IMR-90 (cell line): Measurements from ENCODE around the gene PHKG2. TPM values are rescaled to one million over a fixed set of nuclear protein-coding genes. Genes with fewer than 3 reads are reported as not detected.

Source experiments
- ATAC-seq: fragments of 200-7000 bp; cut with Tn5 transposase; 2 replicates; pipeline ENCODE4 v1.9.1; 2020; ENCODE audit warnings: low read depth, mild to moderate bottlenecking, moderate library complexity
- BruUV-seq: library from RNA; stranded (reverse); fragments of 400-500 nt; replicated peaks from 2 replicates; lab custom pipeline; 2021; lab: Mats Ljungman, UMichigan
- CTCF ChIA-PET: fragments of 300-600 bp; formaldehyde crosslinking; extraction: SDS; loops from one replicate; lab custom pipeline; 2021; ENCODE audit warnings: antibody characterized with exemption; lab: Yijun Ruan, JAX
- POLR2A ChIA-PET: fragments of 300-600 bp; sonication (Branson Sonifier 250); formaldehyde crosslinking; loops from one replicate; lab custom pipeline; 2022; ENCODE audit warnings: antibody characterized with exemption; ENCODE audit not compliant: unreplicated experiment; lab: Charles Lee
- DNase-seq: peaks from one replicate; pipeline ENCODE4 v3.0.0; 2013
- H2AFZ ChIP-seq: replicated peaks from 2 replicates; pipeline ENCODE3; 2013; ENCODE audit warnings: low read length, mild to moderate bottlenecking; ENCODE audit not compliant: poor library complexity
- H2AK5ac ChIP-seq: 2 replicates; pipeline ENCODE4 v1.6.1; 2013; ENCODE audit warnings: low read depth, low read length, inconsistent platforms
- H2AK9ac ChIP-seq: replicated peaks from 2 replicates; pipeline ENCODE3; 2013; ENCODE audit warnings: mild to moderate bottlenecking, low read depth, low read length, moderate library complexity; ENCODE audit not compliant: poor library complexity
- H2BK120ac ChIP-seq: 2 replicates; pipeline ENCODE4 v1.6.1; 2013; ENCODE audit warnings: low read depth, low read length, inconsistent platforms
- H2BK15ac ChIP-seq: 3 replicates; pipeline ENCODE4 v1.6.1; 2013; ENCODE audit warnings: low read depth, low read length, inconsistent platforms
- H2BK20ac ChIP-seq: 2 replicates; pipeline ENCODE4 v1.6.1; 2013; ENCODE audit warnings: low read depth, mild to moderate bottlenecking, inconsistent platforms, low read length, moderate library complexity
- H2BK5ac ChIP-seq: 2 replicates; pipeline ENCODE4 v1.6.1; 2013; ENCODE audit warnings: mild to moderate bottlenecking, low read depth, low read length, inconsistent platforms; ENCODE audit not compliant: poor library complexity, severe bottlenecking
- H3K14ac ChIP-seq: replicated peaks from 2 replicates; pipeline ENCODE4 v1.6.1; 2013; ENCODE audit warnings: low read depth, low read length, inconsistent platforms
- H3K18ac ChIP-seq: 2 replicates; pipeline ENCODE4 v1.6.1; 2013; ENCODE audit warnings: low read depth, low read length, control low read depth
- H3K23ac ChIP-seq: 2 replicates; pipeline ENCODE4 v1.6.1; 2013; ENCODE audit warnings: low read depth, low read length, inconsistent platforms
- H3K27ac ChIP-seq: 2 replicates; pipeline ENCODE4 v1.5.1; 2013; ENCODE audit warnings: mild to moderate bottlenecking, control low read depth, low read length; ENCODE audit not compliant: insufficient read depth
- H3K27me3 ChIP-seq: 2 replicates; pipeline ENCODE4 v1.6.1; 2013; ENCODE audit warnings: low read length; ENCODE audit not compliant: control insufficient read depth, insufficient read depth
- H3K36me3 ChIP-seq: 2 replicates; pipeline ENCODE4 v1.6.1; 2013; ENCODE audit warnings: low read length, mixed read lengths; ENCODE audit not compliant: control insufficient read depth, insufficient read depth
- H3K4ac ChIP-seq: 2 replicates; pipeline ENCODE4 v1.6.1; 2013; ENCODE audit warnings: low read depth, low read length, inconsistent platforms
- H3K4me1 ChIP-seq: 2 replicates; pipeline ENCODE4 v1.6.1; 2013; ENCODE audit warnings: low read length, mixed read lengths; ENCODE audit not compliant: control insufficient read depth, insufficient read depth
- H3K4me2 ChIP-seq: 2 replicates; pipeline ENCODE4 v1.6.1; 2013; ENCODE audit warnings: low read depth, mild to moderate bottlenecking, control low read depth, low read length, moderate library complexity
- H3K4me3 ChIP-seq: 2 replicates; pipeline ENCODE4 v1.5.1; 2013; ENCODE audit warnings: low read depth, mild to moderate bottlenecking, control low read depth, low read length, moderate library complexity; ENCODE audit not compliant: insufficient read depth
- H3K56ac ChIP-seq: 2 replicates; pipeline ENCODE4 v1.6.1; 2013; ENCODE audit warnings: low read length, inconsistent platforms; ENCODE audit not compliant: insufficient read depth; ENCODE audit errors: extremely low read depth
- H3K79me1 ChIP-seq, 2 experiments: 2 replicates each; pipeline ENCODE4 v1.6.1; 2013; ENCODE audit warnings: low read length in 2 of 2, inconsistent platforms in 1 of 2, low read depth in 1 of 2
- H3K9ac ChIP-seq: 2 replicates; pipeline ENCODE4 v1.6.1; 2013; ENCODE audit warnings: low read depth, low read length, control low read depth
- H3K9me1 ChIP-seq: 2 replicates; pipeline ENCODE4 v1.6.1; 2013; ENCODE audit warnings: low read length, inconsistent platforms; ENCODE audit not compliant: insufficient read depth
- H3K9me3 ChIP-seq: 2 replicates; pipeline ENCODE4 v1.6.1; 2013; ENCODE audit warnings: low read length; ENCODE audit not compliant: control insufficient read depth, insufficient read depth
- H4K20me1 ChIP-seq: 2 replicates; pipeline ENCODE4 v1.6.1; 2013; ENCODE audit warnings: low read length, inconsistent platforms; ENCODE audit not compliant: insufficient read depth
- H4K5ac ChIP-seq: 2 replicates; pipeline ENCODE4 v1.6.1; 2013; ENCODE audit warnings: mild to moderate bottlenecking, low read depth, low read length, control low read depth
- H4K8ac ChIP-seq, 2 experiments: 2 replicates each; pipeline ENCODE4 v1.6.1; 2013; ENCODE audit warnings: low read depth in 2 of 2, low read length in 2 of 2, control low read depth in 1 of 2, inconsistent platforms in 1 of 2
- H4K91ac ChIP-seq: 2 replicates; pipeline ENCODE4 v1.6.1; 2013; ENCODE audit warnings: low read depth, low read length, inconsistent platforms; ENCODE audit not compliant: insufficient read depth
- BHLHE40 ChIP-seq: fragments of 150-350 bp; IDR thresholded peaks from 2 replicates; pipeline ENCODE4 v1.6.1; 2016; ENCODE audit warnings: mild to moderate bottlenecking, low read depth, low read length
- ELK1 ChIP-seq: fragments of 150-350 bp; IDR thresholded peaks from 2 replicates; pipeline ENCODE4 v1.6.1; 2016; ENCODE audit warnings: low read depth, mild to moderate bottlenecking, low read length, moderate library complexity, borderline replicate concordance
- MAZ ChIP-seq: IDR thresholded peaks from 2 replicates; pipeline ENCODE4 v1.6.1; 2012; ENCODE audit warnings: low read depth, mild to moderate bottlenecking, low read length, improper control_type of control experiment, moderate library complexity, borderline replicate concordance
- NFE2L2 ChIP-seq: fragments of 150-350 bp; IDR thresholded peaks from 2 replicates; pipeline ENCODE4 v1.6.1; 2016; ENCODE audit warnings: low read depth, mild to moderate bottlenecking, low read length
- SMC3 ChIP-seq: fragments of 150-350 bp; IDR thresholded peaks from 2 replicates; pipeline ENCODE4 v1.6.1; 2016; ENCODE audit warnings: low read depth, mild to moderate bottlenecking, antibody characterized with exemption, low read length, moderate library complexity
- USF2 ChIP-seq: fragments of 150-350 bp; IDR thresholded peaks from 2 replicates; pipeline ENCODE4 v1.6.1; 2017; ENCODE audit warnings: mild to moderate bottlenecking, antibody characterized with exemption, low read length, low read depth
- WGBS, 2 experiments: methylation state at CpG; one replicate each; pipeline versions ENCODE4 v1.1.5 to v1.1.7; 2013; ENCODE audit warnings: missing lambda C conversion rate in 2 of 2; ENCODE audit not compliant: insufficient read length in 1 of 2; ENCODE audit errors: extremely low coverage in 2 of 2; 5-methylcytosine and 5-hydroxymethylcytosine counted together
- dilution Hi-C: fragments of 300-500 bp; cut with HindIII; formaldehyde crosslinking; loops from one replicate; pipeline ENCODE4 v1.14.3; 2018; ENCODE audit warnings: low sequenced_read_pairs; ENCODE audit not compliant: unreplicated experiment
- in situ Hi-C: fragments of 300-500 bp; cut with MboI; formaldehyde crosslinking; loops from 3 replicates; pipeline ENCODE4 v1.14.3; 2019; ENCODE audit warnings: low sequenced_read_pairs, inconsistent platforms, mixed read lengths
- intact Hi-C: fragments of 100-400 bp; cut with micrococcal nuclease; formaldehyde crosslinking; loops from 2 replicates; pipeline ENCODE4 v1.10.0; 2022
- polyA plus RNA-seq, 3 experiments: library from polyadenylated mRNA; depleted of rRNA; stranded (reverse); fragments of >200 nt; gene quantifications; 2 replicates each; pipeline ENCODE4 v1.2.3, GENCODE V29; 2012; ENCODE audit warnings: low replicate concordance in 1 of 3
- total RNA-seq: library from RNA; depleted of rRNA; stranded (reverse); fragments of >200 nt; gene quantifications from 2 replicates; pipeline ENCODE4 v1.2.3, GENCODE V29; 2012

Gene PHKG2
- total and polyA plus RNA-seq, 2 of the 4 experiments (the other 2 are of a cell fraction), result 26.0 to 38.9 TPM

GRCh38 chr16:30768583-30769181 lies 20.5 kb downstream of the PHKG2 start:
- Histone ChIP-seq H4K20me1 (peaks cover 10% of the 10 kb centered on the region), H2BK15ac (no peak overlapping the region), H3K4me2 (no peak overlapping the region), H3K36me3 (peaks cover 76% of the 10 kb centered on the region), H3K27ac (no peak overlapping the region), H2AK9ac (no peak overlapping the region), H3K27me3 (no peaks in the 10 kb centered on the region), H4K5ac (no peak overlapping the region), H3K4me3 (no peak overlapping the region), H3K4me1 (no peaks in the 10 kb centered on the region), H3K23ac (no peak overlapping the region), H2AK5ac (no peak overlapping the region), H2BK120ac (no peak overlapping the region), H3K18ac (no peak overlapping the region), H4K91ac (no peak overlapping the region), H2BK20ac (no peak overlapping the region), H2BK5ac (no peak overlapping the region), H3K14ac (no peak overlapping the region), H3K56ac (no peak overlapping the region), H4K8ac (no peak overlapping the region), H3K79me1 (peaks cover 14 to 67% of the 10 kb centered on the region in 2 experiments; a peak in 3 of 4 replicates), H2AFZ (no peak overlapping the region), H3K9me1 (no peaks in the 10 kb centered on the region), H3K9me3 (no peaks in the 10 kb centered on the region), H3K9ac (no peak overlapping the region), H3K4ac (no peak overlapping the region)
- no peak for DNase-seq
- dilution Hi-C loops (no loop called here), intact Hi-C loops (no loop called here), in situ Hi-C loops (no loop called here)
- ChIA-PET CTCF (no interaction called here), POLR2A (no interaction called here)
- BruUV-seq, result no TSS peak
- ATAC-seq, result no peak
- WGBS, 2 experiments, result 94% methylated on average over 18 of the region's 23 CpGs; no CpG with 5 or more reads in 1 of the 2 experiments
- TF ChIP-seq SMC3 (no peak), NFE2L2 (no peak), USF2 (no peak), BHLHE40 (no peak), ELK1 (no peak), MAZ (no peak)
